ENCODE measurements around the gene SNCB. TPM values are rescaled to one million over a fixed set of nuclear protein-coding genes. Genes with fewer than 3 reads are reported as not detected.
"Not testable (repeated sequence)": the region's sequence is repeated elsewhere in the genome, so short reads cannot be mapped to it uniquely, and the experiment has no call there.

The SNCB gene
- total RNA-seq, 2 experiments from 2014 or later: not detected

DNA sequence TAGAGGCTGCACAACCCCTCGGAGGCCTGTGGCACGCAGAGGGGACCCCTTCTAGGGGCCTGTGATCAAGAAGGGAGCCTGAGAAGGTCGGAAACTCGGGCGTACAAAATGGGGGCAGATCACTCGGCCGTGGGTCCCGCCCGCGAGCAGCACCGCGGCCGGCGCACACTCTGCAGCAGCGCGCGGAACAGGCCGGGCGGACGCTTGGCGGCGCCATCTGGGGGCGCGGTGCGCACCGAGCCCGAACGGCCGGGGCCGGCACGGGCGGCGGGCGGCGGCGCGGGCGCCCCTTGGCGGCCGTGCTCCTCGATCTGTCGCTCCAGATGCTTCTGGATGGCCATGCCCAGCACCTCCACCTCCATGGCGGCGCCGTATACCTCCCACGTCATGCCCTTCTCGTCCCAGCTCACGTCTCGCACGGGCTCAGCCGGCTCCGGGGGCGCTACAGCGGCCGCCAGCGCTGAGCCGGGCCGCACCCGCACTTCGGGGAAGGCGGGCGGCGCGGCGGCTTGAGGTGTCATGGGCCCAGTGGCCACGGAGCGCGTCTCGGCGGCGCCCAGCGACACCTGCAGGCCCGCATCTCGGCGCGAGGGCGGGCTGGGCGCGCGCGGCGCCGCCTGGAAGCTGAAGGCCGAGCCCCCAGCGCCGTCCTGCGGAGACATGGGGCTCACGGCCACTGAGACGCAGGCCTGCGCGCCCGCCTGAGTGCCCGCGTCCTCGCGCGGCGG lies 33.5 kb downstream of the SNCB start:
- Mint-ChIP-seq H3K9me3 (peaks cover 3% of the 10 kb centered on the region), H3K4me3 (peak overlapping the region; percentile 69), H3K4me1 (peaks cover 10% of the 10 kb centered on the region), H3K27me3 (peaks cover 1% of the 10 kb centered on the region), H3K36me3 (ENCODE audit: low read depth) (no peaks in the 10 kb centered on the region), H3K27ac (no peak overlapping the region)
- peak; percentile 66 for DNase-seq
- POLR2A ChIA-PET: interaction anchor here (1.6 kb wide), 1 partner anchor 181 kb away, joined by 6 read pairs; the partner anchor contains the start of gene CLTB
- CTCF ChIA-PET: interaction anchor here (1.1 to 1.8 kb wide), 7 partner anchors 18 to 867 kb away, joined by 3 to 5 read pairs (median 4); partner anchors contain the start of gene CLTB

DNA sequence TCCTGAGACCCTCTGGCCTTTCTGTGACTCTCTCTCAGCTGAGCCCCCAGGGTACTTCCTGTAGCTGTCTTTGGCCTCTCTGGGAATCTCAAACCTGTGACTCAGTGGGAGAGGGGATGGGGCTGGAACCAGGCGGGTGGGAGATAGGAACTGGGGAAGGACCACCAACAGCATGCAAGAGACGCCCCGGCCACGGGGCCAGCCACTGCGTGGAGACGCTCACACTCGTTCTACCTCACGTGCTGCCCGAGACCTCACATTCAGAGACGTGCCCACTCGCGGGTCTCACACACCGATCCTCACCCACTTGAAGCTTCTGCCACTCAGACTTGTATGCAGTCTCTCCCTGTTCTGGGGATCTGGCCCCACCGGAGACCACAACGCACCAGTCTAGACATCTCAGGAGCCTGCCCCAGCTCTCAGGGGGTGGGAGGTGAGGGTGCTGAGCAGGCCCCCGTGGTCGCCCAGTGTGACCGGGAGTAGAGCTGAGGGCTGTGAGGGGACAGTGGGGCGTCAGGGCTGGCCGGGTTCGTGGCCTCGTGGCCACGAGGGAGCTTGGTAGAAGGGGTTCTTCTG lies 34.2 kb downstream of the SNCB start:
- CTCF ChIA-PET: interaction anchor here (0.6 to 1.8 kb wide), 7 partner anchors 17 to 866 kb away, joined by 3 to 5 read pairs (median 4); partner anchors contain the start of gene CLTB
- no peak for DNase-seq
- Mint-ChIP-seq H3K27ac (no peak overlapping the region), H3K9me3 (peaks cover 3% of the 10 kb centered on the region), H3K4me1 (peaks cover 10% of the 10 kb centered on the region), H3K36me3 (ENCODE audit: low read depth) (no peaks in the 10 kb centered on the region), H3K4me3 (peak overlapping the region; percentile 69), H3K27me3 (peaks cover 1% of the 10 kb centered on the region)
- POLR2A ChIA-PET: interaction anchor here (0.6 to 1.6 kb wide), 3 partner anchors 180 to 482 kb away, joined by 3 to 6 read pairs (median 3); partner anchors contain the start of gene CLTB

DNA sequence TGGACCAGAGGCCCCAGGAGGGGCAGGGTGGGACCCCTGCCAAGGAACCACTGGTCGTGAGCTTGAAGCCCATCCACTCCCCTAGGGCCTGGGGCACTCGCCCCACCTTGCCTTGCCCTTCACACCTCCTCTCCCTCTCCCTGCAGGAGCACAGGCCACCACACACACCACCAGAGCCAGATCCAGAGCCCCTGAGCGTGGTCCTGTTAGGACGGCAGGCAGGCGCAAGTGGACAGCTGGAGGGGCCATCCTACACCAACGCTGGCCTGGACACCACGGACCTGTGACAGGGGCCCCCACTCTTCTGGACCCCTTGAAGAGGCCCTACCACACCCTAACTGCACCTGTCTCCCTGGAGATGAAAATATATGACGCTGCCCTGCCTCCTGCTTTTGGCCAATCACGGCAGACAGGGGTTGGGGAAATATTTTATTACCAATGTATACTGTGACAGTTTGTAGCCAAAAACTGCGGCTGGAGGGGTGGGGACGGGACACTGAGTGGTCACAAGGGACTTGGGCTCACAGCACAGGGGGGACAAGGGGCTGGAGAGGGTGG lies 34.9 kb downstream of the SNCB start:
- H3K36me3 Mint-ChIP-seq (ENCODE audit: low read depth): peaks cover 3% of the 10 kb centered on the region
- H3K27me3 Mint-ChIP-seq: peaks cover 1% of the 10 kb centered on the region
- ChIA-PET CTCF (interaction anchor here (0.6 to 1.6 kb wide), 3 partner anchors 22 to 65 kb away, joined by 3 to 5 read pairs (median 3); no protein-coding TSS in a partner anchor), POLR2A (interaction anchor here (0.8 kb wide), 1 partner anchor 182 kb away, joined by 3 read pairs; no protein-coding TSS in a partner anchor)
- no peak overlapping the region for H3K27ac Mint-ChIP-seq
- peaks cover 5% of the 10 kb centered on the region for H3K9me3 Mint-ChIP-seq
- peaks cover 10% of the 10 kb centered on the region for H3K4me1 Mint-ChIP-seq
- H3K4me3 Mint-ChIP-seq: no peak overlapping the region
- no peak for DNase-seq

DNA sequence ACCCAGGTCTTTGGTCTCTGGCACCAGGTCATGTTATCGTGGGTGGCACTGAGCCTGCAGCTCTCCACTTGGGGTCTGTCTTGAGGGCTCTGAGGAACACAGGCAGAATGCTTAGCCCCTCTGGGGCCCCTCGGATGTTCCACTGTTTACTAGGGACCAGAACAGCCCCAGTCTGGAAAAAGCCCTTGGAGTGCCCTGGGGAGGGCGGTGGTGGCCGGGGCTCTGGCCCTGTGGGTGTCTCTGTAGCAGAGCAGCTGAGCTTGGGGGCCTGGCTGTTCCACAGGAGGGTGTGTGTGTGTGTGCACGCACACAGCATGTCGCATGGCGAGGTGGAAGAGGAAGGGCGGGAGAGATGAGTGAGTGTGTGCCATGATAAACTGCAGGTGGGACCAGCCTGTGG lies 35.8 kb downstream of the SNCB start:
- Mint-ChIP-seq H3K9me3 (peaks cover 5% of the 10 kb centered on the region), H3K4me3 (no peak overlapping the region), H3K27me3 (peaks cover 1% of the 10 kb centered on the region), H3K36me3 (ENCODE audit: low read depth) (peaks cover 3% of the 10 kb centered on the region), H3K27ac (no peak overlapping the region), H3K4me1 (peaks cover 7% of the 10 kb centered on the region)
- ChIA-PET POLR2A (no interaction called here), CTCF (no interaction called here)
- DNase-seq: no peak

DNA sequence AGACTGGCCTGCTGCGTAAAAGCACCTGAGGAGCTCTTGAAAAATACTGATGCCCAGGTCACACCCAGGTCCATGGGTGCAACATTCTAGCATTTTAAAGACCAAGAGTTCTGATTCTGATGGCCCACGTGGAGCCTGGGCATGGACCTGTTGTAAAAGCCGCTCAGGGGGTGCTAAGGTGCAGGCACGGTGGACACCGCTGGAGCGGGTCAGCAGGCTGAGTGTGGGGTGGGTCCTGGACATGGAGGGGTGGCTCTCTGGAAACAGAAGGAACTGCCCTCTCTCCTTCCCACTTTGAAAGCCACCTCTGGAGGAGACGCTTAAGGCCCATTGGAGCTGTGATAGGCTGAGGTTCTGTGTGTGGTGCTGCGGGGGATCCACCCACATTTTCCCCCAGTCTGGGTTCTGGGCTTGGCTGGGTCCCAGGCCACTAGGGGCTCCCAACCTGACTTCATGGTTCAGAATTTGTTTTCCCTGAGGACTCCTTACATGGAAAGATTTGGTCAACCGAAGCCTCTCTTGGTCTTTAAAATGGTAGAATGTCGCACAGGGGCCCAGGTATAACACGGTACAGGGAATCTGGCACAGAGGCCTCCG lies 37.0 kb downstream of the SNCB start:
- POLR2A ChIA-PET: interaction anchor here (0.9 kb wide), 1 partner anchor 177 kb away, joined by 3 read pairs; no protein-coding TSS in a partner anchor

DNA sequence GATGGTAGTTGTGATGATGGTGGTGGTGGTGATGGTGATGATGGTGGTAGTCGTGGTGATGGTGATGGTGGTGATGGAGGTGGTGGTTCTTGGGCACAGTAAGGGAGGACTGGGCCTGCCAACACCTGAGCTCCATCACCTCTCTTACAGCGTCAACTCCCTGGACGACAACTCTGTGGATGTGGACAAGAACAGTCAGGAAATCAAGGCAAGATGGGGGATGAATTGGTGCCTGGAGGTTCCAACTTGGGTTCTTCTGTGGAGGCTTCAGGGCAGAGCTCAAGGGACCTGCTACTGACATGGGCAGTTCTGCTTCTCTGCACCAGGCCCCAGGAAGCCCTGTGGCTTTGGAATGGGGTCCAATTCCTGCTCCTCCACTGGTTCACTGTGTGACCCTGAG lies 37.8 kb downstream of the SNCB start:
- no peak overlapping the region for H3K27ac Mint-ChIP-seq
- peaks cover 3% of the 10 kb centered on the region for H3K36me3 Mint-ChIP-seq (ENCODE audit: low read depth)
- no peak for DNase-seq
- peaks cover 11% of the 10 kb centered on the region for H3K9me3 Mint-ChIP-seq
- no peak overlapping the region for H3K4me3 Mint-ChIP-seq
- H3K4me1 Mint-ChIP-seq: peaks cover 5% of the 10 kb centered on the region
- ChIA-PET CTCF (no interaction called here), POLR2A (no interaction called here)
- H3K27me3 Mint-ChIP-seq: no peaks in the 10 kb centered on the region

More for the DNA sequence above, 37.0 kb downstream of the SNCB start:
- Mint-ChIP-seq H3K27ac (no peak overlapping the region), H3K4me1 (peaks cover 7% of the 10 kb centered on the region), H3K9me3 (peaks cover 7% of the 10 kb centered on the region), H3K27me3 (no peaks in the 10 kb centered on the region), H3K36me3 (ENCODE audit: low read depth) (peaks cover 3% of the 10 kb centered on the region), H3K4me3 (no peak overlapping the region)
- CTCF ChIA-PET: no interaction called here
- DNase-seq: no peak

DNA sequence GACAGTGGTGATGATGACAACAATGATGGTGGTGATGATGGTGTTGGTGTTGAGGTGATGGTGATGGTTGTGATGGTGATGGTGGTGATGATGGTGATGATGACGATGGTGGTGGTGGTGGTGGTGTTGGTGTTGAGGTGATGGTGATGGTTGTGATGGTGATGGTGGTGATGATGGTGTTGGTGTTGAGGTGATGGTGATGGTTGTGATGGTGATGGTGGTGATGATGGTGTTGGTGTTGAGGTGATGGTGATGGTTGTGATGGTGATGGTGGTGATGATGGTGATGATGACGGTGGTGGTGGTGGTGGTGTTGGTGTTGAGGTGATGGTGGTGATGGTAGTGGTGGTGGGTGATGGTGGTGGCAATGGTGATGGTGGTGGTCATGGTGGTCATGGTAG lies 38.7 kb downstream of the SNCB start:
- H3K36me3 Mint-ChIP-seq (ENCODE audit: low read depth); H3K27me3 Mint-ChIP-seq; H3K4me1 Mint-ChIP-seq; DNase-seq; POLR2A ChIA-PET; CTCF ChIA-PET; H3K4me3 Mint-ChIP-seq; H3K27ac Mint-ChIP-seq: not testable (repeated sequence)
- H3K9me3 Mint-ChIP-seq: peaks cover 14% of the 10 kb centered on the region

DNA sequence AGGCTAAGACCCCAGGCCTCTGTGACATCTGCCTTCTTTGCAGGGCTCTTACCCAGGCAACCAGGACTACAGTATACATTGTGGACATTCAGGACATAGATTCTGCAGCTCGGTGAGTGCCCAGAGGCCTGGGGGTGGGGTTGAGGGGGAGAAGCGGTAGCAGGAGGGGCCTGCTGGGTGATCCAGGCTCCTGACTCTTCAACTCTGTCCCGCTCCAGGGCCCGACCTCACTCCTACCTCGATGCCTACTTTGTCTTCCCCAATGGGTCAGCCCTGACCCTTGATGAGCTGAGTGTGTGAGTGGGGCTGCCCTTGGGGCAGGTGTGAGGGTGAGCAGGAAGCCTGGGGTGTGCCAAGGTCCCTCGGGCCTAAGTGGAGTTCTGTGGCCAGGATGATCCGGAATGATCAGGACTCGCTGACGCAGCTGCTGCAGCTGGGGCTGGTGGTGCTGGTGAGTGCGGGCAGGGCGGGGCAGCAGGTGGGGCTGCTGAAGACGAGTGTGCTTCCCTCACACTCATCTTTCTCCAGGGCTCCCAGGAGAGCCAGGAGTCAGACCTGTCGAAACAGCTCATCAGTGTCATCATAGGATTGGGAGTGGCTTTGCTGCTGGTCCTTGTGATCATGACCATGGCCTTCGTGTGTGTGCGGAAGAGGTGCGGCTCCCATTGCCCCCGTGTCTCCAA lies 40.2 kb downstream of the SNCB start:
- ChIA-PET CTCF (no interaction called here), POLR2A (no interaction called here)
- DNase-seq: no peak

DNA sequence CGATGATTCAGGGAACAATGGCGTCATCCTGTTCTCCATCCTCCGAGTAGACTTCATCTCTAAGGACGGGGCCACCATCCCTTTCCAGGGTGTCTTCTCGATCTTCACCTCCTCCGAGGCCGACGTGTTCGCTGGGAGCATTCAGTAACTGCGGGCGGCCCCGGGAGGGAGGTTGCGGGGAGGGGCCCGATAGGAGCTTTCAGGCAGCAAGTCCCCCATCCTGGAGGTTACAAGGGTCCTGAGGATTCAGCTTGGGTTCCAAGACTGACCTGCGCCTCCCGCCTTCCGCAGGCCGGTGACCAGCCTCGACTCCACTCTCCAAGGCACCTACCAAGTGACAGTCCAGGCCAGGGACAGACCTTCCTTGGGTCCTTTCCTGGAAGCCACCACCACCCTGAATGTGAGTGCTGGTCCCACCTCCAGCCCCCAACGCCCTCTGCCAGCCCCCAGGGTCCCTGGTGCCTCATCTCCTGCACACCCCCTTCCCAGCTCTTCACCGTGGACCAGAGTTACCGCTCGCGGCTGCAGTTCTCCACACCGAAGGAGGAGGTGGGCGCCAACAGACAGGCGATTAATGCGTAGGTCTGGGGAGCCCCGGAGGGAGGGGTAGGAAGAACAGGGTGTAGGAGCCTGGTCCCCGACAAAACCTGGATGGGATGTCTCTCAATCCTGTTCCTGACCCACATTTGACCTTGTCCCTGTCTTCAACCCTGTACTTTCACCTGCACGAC lies 41.1 kb downstream of the SNCB start:
- H3K36me3 Mint-ChIP-seq (ENCODE audit: low read depth): peaks cover 3% of the 10 kb centered on the region
- H3K9me3 Mint-ChIP-seq: peaks cover 23% of the 10 kb centered on the region
- ChIA-PET CTCF (no interaction called here), POLR2A (no interaction called here)
- no peaks in the 10 kb centered on the region for H3K4me1 Mint-ChIP-seq
- no peak for DNase-seq
- no peak overlapping the region for H3K27ac Mint-ChIP-seq
- no peak overlapping the region for H3K4me3 Mint-ChIP-seq
- H3K27me3 Mint-ChIP-seq: no peaks in the 10 kb centered on the region

More for the DNA sequence above, 40.2 kb downstream of the SNCB start:
- Mint-ChIP-seq H3K9me3 (peaks cover 21% of the 10 kb centered on the region), H3K27ac (no peak overlapping the region), H3K4me1 (no peaks in the 10 kb centered on the region), H3K27me3 (no peaks in the 10 kb centered on the region), H3K4me3 (no peak overlapping the region), H3K36me3 (ENCODE audit: low read depth) (peaks cover 3% of the 10 kb centered on the region)

DNA sequence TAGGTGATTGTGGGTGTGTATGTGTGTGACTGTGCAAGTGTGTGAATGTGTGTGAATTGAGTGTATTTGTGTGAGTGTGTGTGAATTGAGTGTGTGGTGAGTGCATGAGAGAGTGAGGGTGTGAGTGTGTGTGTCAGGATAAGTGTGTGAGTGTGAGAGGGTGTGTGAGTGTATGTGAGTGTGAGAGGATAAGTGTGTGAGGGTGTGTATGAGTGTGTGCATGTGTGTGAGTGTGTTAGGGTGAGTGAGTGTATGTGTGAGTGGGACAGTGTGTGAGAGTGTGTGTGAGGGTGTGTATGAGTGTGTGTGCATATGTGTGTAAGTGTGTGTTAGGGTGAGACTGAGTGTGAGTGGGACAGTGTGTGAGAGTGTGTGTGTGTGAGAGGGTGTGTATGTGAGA lies 42.0 kb downstream of the SNCB start:
- Mint-ChIP-seq H3K27ac (no peak overlapping the region), H3K9me3 (peaks cover 26% of the 10 kb centered on the region), H3K36me3 (ENCODE audit: low read depth) (peaks cover 3% of the 10 kb centered on the region), H3K4me1 (no peaks in the 10 kb centered on the region), H3K4me3 (no peak overlapping the region), H3K27me3 (no peaks in the 10 kb centered on the region)
- CTCF ChIA-PET: no interaction called here
- no peak for DNase-seq
- POLR2A ChIA-PET: no interaction called here

DNA sequence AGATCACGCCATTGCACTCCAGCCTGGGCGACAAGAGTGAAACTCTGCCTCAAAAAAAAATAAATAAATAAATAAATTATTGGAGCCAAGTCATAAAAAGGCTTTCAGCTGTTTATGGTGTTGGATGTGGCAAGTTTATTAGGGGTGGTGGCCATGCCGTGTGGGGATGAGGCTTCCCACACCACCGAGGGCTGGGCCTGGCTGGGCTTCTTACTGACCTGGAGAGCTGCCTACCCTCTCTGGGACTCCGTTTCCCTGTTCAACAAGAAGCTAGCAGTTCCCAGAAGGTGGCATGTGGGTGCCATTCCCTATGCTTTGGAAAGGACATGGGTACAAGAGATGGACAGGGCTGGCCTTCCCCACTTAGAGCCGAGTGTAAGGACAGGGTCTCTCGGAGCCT lies 42.9 kb downstream of the SNCB start:
- Mint-ChIP-seq H3K4me1 (no peaks in the 10 kb centered on the region), H3K27ac (no peak overlapping the region), H3K4me3 (no peak overlapping the region), H3K36me3 (ENCODE audit: low read depth) (peaks cover 3% of the 10 kb centered on the region), H3K27me3 (no peaks in the 10 kb centered on the region), H3K9me3 (peaks cover 24% of the 10 kb centered on the region)
- POLR2A ChIA-PET: no interaction called here
- CTCF ChIA-PET: interaction anchor here (0.8 kb wide), 1 partner anchor 73 kb away, joined by 3 read pairs; no protein-coding TSS in a partner anchor
- no peak for DNase-seq

DNA sequence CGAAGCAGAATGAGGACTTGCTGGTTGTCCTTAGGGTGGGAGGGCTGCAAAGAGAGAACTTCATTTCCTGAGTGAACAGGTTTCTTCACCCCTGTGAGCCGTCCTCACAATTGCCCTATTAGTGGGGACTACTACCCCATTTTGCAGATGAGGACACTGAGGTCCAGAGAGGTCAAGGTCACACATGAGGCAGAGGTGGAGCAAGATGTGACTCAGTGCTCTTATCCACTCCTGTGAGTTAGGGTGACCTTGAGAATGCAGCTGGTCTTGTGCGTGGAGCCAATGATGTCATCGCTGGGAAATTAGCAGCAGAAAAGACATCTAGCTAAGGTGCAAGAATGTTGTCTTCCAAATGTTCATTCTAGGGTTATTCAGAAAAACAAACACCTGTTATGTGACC lies 47.3 kb downstream of the SNCB start:
- no peak overlapping the region for H3K4me3 Mint-ChIP-seq
- no peaks in the 10 kb centered on the region for H3K36me3 Mint-ChIP-seq (ENCODE audit: low read depth)
- no peak overlapping the region for H3K27ac Mint-ChIP-seq
- H3K9me3 Mint-ChIP-seq: peaks cover 16% of the 10 kb centered on the region
- H3K4me1 Mint-ChIP-seq: peaks cover 2% of the 10 kb centered on the region
- DNase-seq: no peak
- CTCF ChIA-PET: interaction anchor here (0.7 kb wide), 1 partner anchor 9 kb away, joined by 3 read pairs; no protein-coding TSS in a partner anchor
- no peaks in the 10 kb centered on the region for H3K27me3 Mint-ChIP-seq
- POLR2A ChIA-PET: no interaction called here
